ENCODE data around the gene SLC26A1. TPM values are rescaled to one million over a fixed set of nuclear protein-coding genes. Genes with fewer than 3 reads are reported as not detected.

The SLC26A1 gene
- polyA plus RNA-seq, 1 donor (not counting 4 experiments of a cell fraction or from before 2014, with no cell fraction given) = not detected

- Histone ChIP-seq H3K9me3 (ENCODE audit: control insufficient read depth, low read depth, low read length) (no peaks in the 10 kb centered on the region), H3K79me2 (ENCODE audit: control insufficient read depth, insufficient read depth, low read length) (no peaks in the 10 kb centered on the region), H3K9ac (ENCODE audit: control insufficient read depth, extremely low read depth, insufficient read depth, low read length) (no peak overlapping the region), H3K27ac (ENCODE audit: control insufficient read depth, insufficient read depth, low read length) (no peak overlapping the region), H3K4me3 (ENCODE audit: control insufficient read depth in 2 of 3, extremely low read depth in 1 of 3, insufficient read depth in 2 of 3, low read depth in 1 of 3, low read length in 3 of 3) (no peak overlapping the region), H4K20me1 (ENCODE audit: control insufficient read depth, extremely low read depth, insufficient read depth, low read length) (no peaks in the 10 kb centered on the region), H3K4me2 (ENCODE audit: control insufficient read depth, extremely low read depth, insufficient read depth, low read depth, low read length) (no peak overlapping the region), H3K36me3 (ENCODE audit: control insufficient read depth in 2 of 2, extremely low read depth in 1 of 2, insufficient read depth in 2 of 2, low read length in 2 of 2) (no peaks in the 10 kb centered on the region), H2AFZ (ENCODE audit: control insufficient read depth, low read length) (no peak overlapping the region), H3K27me3 (ENCODE audit: control insufficient read depth, extremely low read depth, insufficient read depth, low read length) (peaks cover 85% of the 10 kb centered on the region), H3K4me1 (ENCODE audit: control insufficient read depth, extremely low read depth, insufficient read depth, low read length) (no peaks in the 10 kb centered on the region), H3K9me1 (ENCODE audit: control insufficient read depth, extremely low read depth, insufficient read depth, low read length) (no peaks in the 10 kb centered on the region)
- dilution Hi-C loops (cut with MboI; ENCODE audit: extremely low pct_ligation_motif_present, low sequenced_read_pairs) = no loop called here
- DNase-seq (ENCODE audit: low read depth, low spot score) (no peak), FAIRE-seq (no peak)
- TF ChIP-seq EZH2 (IDR thresholded peaks at IDR 0.05; ENCODE audit: low read length) = no peak
- TF ChIP-seq, protein P1, sequence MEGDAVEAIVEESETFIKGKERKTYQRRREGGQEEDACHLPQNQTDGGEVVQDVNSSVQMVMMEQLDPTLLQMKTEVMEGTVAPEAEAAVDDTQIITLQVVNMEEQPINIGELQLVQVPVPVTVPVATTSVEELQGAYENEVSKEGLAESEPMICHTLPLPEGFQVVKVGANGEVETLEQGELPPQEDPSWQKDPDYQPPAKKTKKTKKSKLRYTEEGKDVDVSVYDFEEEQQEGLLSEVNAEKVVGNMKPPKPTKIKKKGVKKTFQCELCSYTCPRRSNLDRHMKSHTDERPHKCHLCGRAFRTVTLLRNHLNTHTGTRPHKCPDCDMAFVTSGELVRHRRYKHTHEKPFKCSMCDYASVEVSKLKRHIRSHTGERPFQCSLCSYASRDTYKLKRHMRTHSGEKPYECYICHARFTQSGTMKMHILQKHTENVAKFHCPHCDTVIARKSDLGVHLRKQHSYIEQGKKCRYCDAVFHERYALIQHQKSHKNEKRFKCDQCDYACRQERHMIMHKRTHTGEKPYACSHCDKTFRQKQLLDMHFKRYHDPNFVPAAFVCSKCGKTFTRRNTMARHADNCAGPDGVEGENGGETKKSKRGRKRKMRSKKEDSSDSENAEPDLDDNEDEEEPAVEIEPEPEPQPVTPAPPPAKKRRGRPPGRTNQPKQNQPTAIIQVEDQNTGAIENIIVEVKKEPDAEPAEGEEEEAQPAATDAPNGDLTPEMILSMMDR (optimal IDR thresholded peaks at IDR 0.05 in 1 of 3, IDR thresholded peaks at IDR 0.05 in 1 of 3, conservative IDR thresholded peaks at IDR 0.05 in 1 of 3; ENCODE audit: extremely low read depth in 1 of 3, insufficient read depth in 2 of 3, low read length in 3 of 3) = no peak
These were observed 9.5 kb upstream of the SLC26A1 start for GRCh38 chr4:1002631-1003251.

DNA sequence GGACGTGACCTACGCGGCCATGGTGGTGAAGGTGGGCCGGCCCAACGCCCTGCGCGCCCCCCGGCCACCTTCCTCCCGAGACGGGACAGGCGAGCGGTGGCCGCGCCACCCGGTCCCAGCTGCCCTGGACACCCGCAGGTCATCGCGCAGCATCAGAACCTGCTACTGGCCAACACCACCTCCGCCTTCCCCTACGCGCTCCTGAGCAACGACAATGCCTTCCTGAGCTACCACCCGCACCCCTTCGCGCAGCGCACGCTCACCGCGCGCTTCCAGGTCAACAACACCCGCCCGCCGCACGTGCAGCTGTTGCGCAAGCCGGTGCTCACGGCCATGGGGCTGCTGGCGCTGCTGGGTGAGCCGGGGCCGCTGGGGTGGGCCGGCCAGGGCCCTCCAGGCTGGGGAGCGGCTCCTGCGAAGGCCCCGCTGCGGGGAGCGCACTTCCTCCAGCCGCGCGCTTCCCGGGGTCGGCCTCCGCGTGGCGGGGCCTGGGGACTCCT lies 9.0 kb upstream of the SLC26A1 start:
- Histone ChIP-seq H4K20me1 (ENCODE audit: control insufficient read depth, extremely low read depth, insufficient read depth, low read length) (no peaks in the 10 kb centered on the region), H3K4me1 (ENCODE audit: control insufficient read depth, extremely low read depth, insufficient read depth, low read length) (no peaks in the 10 kb centered on the region), H3K9ac (ENCODE audit: control insufficient read depth, extremely low read depth, insufficient read depth, low read length) (no peak overlapping the region), H3K9me1 (ENCODE audit: control insufficient read depth, extremely low read depth, insufficient read depth, low read length) (no peaks in the 10 kb centered on the region), H3K27ac (ENCODE audit: control insufficient read depth, insufficient read depth, low read length) (no peak overlapping the region), H3K4me2 (ENCODE audit: control insufficient read depth, extremely low read depth, insufficient read depth, low read depth, low read length) (no peak overlapping the region), H3K79me2 (ENCODE audit: control insufficient read depth, insufficient read depth, low read length) (no peaks in the 10 kb centered on the region), H3K4me3 (ENCODE audit: control insufficient read depth in 2 of 3, extremely low read depth in 1 of 3, insufficient read depth in 2 of 3, low read depth in 1 of 3, low read length in 3 of 3) (no peak overlapping the region), H3K36me3 (ENCODE audit: control insufficient read depth in 2 of 2, extremely low read depth in 1 of 2, insufficient read depth in 2 of 2, low read length in 2 of 2) (no peaks in the 10 kb centered on the region), H2AFZ (ENCODE audit: control insufficient read depth, low read length) (no peak overlapping the region), H3K9me3 (ENCODE audit: control insufficient read depth, low read depth, low read length) (no peaks in the 10 kb centered on the region), H3K27me3 (ENCODE audit: control insufficient read depth, extremely low read depth, insufficient read depth, low read length) (peaks cover 86% of the 10 kb centered on the region)
- dilution Hi-C loops (cut with MboI; ENCODE audit: extremely low pct_ligation_motif_present, low sequenced_read_pairs) = no loop called here
- DNase-seq (ENCODE audit: low read depth, low spot score) = no peak
- peak; percentile 83 for TF ChIP-seq EZH2 (IDR thresholded peaks at IDR 0.05; ENCODE audit: low read length)
- TF ChIP-seq, protein P1 (optimal IDR thresholded peaks at IDR 0.05 in 1 of 3, IDR thresholded peaks at IDR 0.05 in 1 of 3, conservative IDR thresholded peaks at IDR 0.05 in 1 of 3; ENCODE audit: extremely low read depth in 1 of 3, insufficient read depth in 2 of 3, low read length in 3 of 3) = no peak
- FAIRE-seq = no peak
